HL-60 (cell line): Measurements from ENCODE around the gene NRCAM.
A peak's percentile ranks its signal among the peaks of the same experiment; 100 is the strongest.

Experiments
- DNase-seq, 2 experiments: peaks; one replicate each; pipeline ENCODE4 v3.0.0-alpha.2; 2010 to 2020; ENCODE audit warnings: low read depth in 1 of 2, low spot score in 1 of 2
- H3K27ac ChIP-seq: fragments of 250-450 bp; sonication (Bioruptor Pico); replicated peaks from 2 replicates; pipeline ENCODE4 v1.5.1; 2020; ENCODE audit warnings: mild to moderate bottlenecking, moderate library complexity
- H3K27me3 ChIP-seq: fragments of 250-450 bp; sonication (Bioruptor Pico); 2 replicates; pipeline ENCODE4 v1.5.1; 2021; ENCODE audit warnings: mild to moderate bottlenecking, moderate library complexity; ENCODE audit not compliant: insufficient read depth, poor library complexity, severe bottlenecking
- H3K4me3 ChIP-seq: replicated peaks from 2 replicates; pipeline ENCODE4 v1.5.1; 2011; ENCODE audit warnings: mild to moderate bottlenecking, control low read depth, low read length; ENCODE audit not compliant: insufficient read depth
- CTCF ChIP-seq: IDR thresholded peaks from one replicate; pipeline ENCODE4 v1.5.1; 2011; ENCODE audit warnings: low read length, control low read depth, inconsistent platforms; ENCODE audit not compliant: insufficient read depth
- GABPA ChIP-seq: IDR thresholded peaks from 2 replicates; pipeline ENCODE4 v1.6.1; 2012; ENCODE audit warnings: low read depth
- POLR2AphosphoS5 ChIP-seq: IDR thresholded peaks from 2 replicates; pipeline ENCODE4 v1.6.1; 2012; ENCODE audit warnings: low read depth
- REST ChIP-seq: IDR thresholded peaks from 2 replicates; pipeline ENCODE4 v1.6.1; 2012; ENCODE audit warnings: low read depth; ENCODE audit not compliant: insufficient replicate concordance
- SPI1 ChIP-seq: IDR thresholded peaks from 2 replicates; pipeline ENCODE4 v1.6.1; 2012; ENCODE audit warnings: low read depth, mild to moderate bottlenecking, borderline replicate concordance

NRCAM gene

GRCh38 chr7:108498481-108498880, 42.2 kb upstream of the NRCAM start:
- no peak overlapping the region for H3K4me3 ChIP-seq
- no peaks in the 10 kb centered on the region for H3K27me3 ChIP-seq
- DNase-seq, result no peak
- TF ChIP-seq GABPA, result no peak
- TF ChIP-seq CTCF, result no peak
- no peak for TF ChIP-seq POLR2AphosphoS5
- TF ChIP-seq REST, result no peak
- no peak for TF ChIP-seq SPI1
- no peak overlapping the region for H3K27ac ChIP-seq

DNA sequence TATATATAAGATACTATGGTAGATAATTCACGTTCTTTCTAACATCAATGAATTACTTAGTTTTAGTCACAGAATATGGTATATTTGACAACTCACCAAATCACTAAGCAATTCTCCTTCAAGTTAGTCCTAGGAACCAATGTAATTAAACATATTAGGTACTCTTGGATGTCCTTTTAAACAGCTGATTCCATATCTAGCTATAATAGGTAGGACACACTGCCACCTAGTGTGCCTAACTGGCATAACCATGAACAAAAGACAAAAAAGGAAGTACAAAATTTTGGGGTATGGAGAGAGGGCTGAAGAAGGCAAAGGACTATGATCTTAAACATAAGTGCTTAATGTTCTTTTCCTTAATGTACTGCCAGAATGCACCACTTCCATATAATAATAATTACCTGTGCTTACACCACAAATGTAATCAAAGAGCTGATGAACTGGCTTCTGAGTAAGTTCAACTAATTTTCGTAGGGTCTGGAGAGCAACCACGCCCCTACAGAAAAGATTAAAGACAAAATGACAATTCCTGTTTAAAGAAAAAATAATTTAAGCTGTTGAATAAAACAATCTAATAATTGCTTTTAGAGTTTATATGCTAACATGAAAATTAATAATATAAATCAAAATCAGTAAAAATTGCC, 41.0 kb upstream of the NRCAM start:
- peak; percentile 35 to 54 for DNase-seq
- H3K4me3 ChIP-seq, result no peak overlapping the region
- H3K27me3 ChIP-seq, result no peaks in the 10 kb centered on the region
- H3K27ac ChIP-seq, result no peak overlapping the region
- TF ChIP-seq SPI1 (peak; percentile 31; the same call in 1 of the 2 replicates), CTCF (peak; percentile 82), POLR2AphosphoS5 (no peak), REST (no peak)

DNA sequence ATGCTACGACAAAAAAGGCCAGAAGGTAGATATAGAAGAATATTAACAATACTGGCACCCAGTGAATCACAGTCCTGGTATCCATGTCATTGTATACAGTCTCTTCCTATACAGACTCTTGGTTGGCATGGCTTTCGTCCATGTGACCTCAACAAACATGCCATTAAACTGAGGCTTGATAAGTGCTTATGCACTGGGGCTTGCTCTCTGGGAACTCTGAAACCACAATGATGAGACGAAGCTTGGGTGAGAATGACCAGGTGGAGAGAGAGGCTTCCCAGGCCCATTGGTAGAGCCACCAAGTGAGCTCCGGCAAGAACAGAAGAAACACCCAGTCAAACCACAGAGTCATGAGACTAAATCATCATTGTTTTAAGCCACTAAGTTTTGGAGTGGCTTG, 36.5 kb upstream of the NRCAM start:
- Histone ChIP-seq H3K4me3 (no peak overlapping the region), H3K27ac (no peak overlapping the region), H3K27me3 (no peaks in the 10 kb centered on the region)
- TF ChIP-seq SPI1 (no peak), GABPA (no peak), REST (no peak)
- DNase-seq, result no peak
